Left ventricle myocardium superior (tissue), 1 donor: ENCODE results near the gene PABPC1L. TPM values are rescaled to one million over a fixed set of nuclear protein-coding genes. Genes with fewer than 3 reads are reported as not detected.

Experiments used
- ATAC-seq: fragments of 200-7000 bp; cut with Tn5 transposase; one replicate; pipeline ENCODE4 v1.9.1; 2020; ENCODE audit warnings: mild to moderate bottlenecking, moderate library complexity
- DNase-seq: peaks from one replicate; pipeline ENCODE4 v3.0.0-alpha.2; 2020
- intact Hi-C: fragments of 100-400 bp; cut with micrococcal nuclease; formaldehyde crosslinking; loops from one replicate; pipeline ENCODE4 v1.11.0; 2022
- total RNA-seq: library from RNA; stranded (reverse); fragmentation: NEBNext Ultra II Directional; extraction: Animal tissue kit (Norgen Biotek cat#: 25700); gene quantifications from one replicate; pipeline ENCODE4 v1.2.1, GENCODE V29; 2021
- donor health status: DM: no; HTN: yes; CAD: no; lungs with severe emphysema.

The PABPC1L gene
- total RNA-seq, 1 donor from 2014 or later = 2.7 TPM

- DNase-seq (no peak), ATAC-seq (peak; percentile 38)
- intact Hi-C loops = no loop called here
Observed at GRCh38 chr20:44896583-44896982, 13.3 kb upstream of the PABPC1L start.

GRCh38 chr20:44897133-44897532 is 12.7 kb upstream of the PABPC1L start:
- intact Hi-C loops = no loop called here
- DNase-seq (no peak), ATAC-seq (no peak)

GRCh38 chr20:44900231-44900854 is 9.5 kb upstream of the PABPC1L start:
- ATAC-seq = no peak
- intact Hi-C loops = no loop called here
- no peak for DNase-seq

GRCh38 chr20:44901974-44902373 is 7.9 kb upstream of the PABPC1L start:
- intact Hi-C loops = no loop called here
- ATAC-seq (no peak), DNase-seq (no peak)

GRCh38 chr20:44904377-44904776 is 5.5 kb upstream of the PABPC1L start:
- intact Hi-C loops = no loop called here
- DNase-seq (no peak), ATAC-seq (no peak)

GRCh38 chr20:44908987-44909871 is 631 bp upstream of the PABPC1L start:
- DNase-seq = no peak
- no peak for ATAC-seq
- intact Hi-C loops = no loop called here

- intact Hi-C loops = no loop called here
- no peak for ATAC-seq
- no peak for DNase-seq
Observed at GRCh38 chr20:44910690-44911262, 916 bp downstream of the PABPC1L start.

GRCh38 chr20:44911264-44911921 is 1.5 kb downstream of the PABPC1L start:
- ATAC-seq (no peak), DNase-seq (no peak)
- intact Hi-C loops = no loop called here

GRCh38 chr20:44912189-44912588 is 2.3 kb downstream of the PABPC1L start:
- intact Hi-C loops = no loop called here
- DNase-seq = no peak
- no peak for ATAC-seq

- ATAC-seq (no peak), DNase-seq (no peak)
- intact Hi-C loops = no loop called here
Observed at GRCh38 chr20:44914924-44915323, 5.1 kb downstream of the PABPC1L start.

- intact Hi-C loops = no loop called here
- DNase-seq (no peak), ATAC-seq (no peak)
Observed at GRCh38 chr20:44916586-44916985, 6.7 kb downstream of the PABPC1L start.

GRCh38 chr20:44917399-44917798 is 7.5 kb downstream of the PABPC1L start:
- no peak for DNase-seq
- intact Hi-C loops = no loop called here
- no peak for ATAC-seq

- intact Hi-C loops = no loop called here
- no peak for DNase-seq
Observed at GRCh38 chr20:44918342-44918741, 8.5 kb downstream of the PABPC1L start.

GRCh38 chr20:44918761-44919160 is 8.9 kb downstream of the PABPC1L start:
- intact Hi-C loops = no loop called here
- no peak for ATAC-seq

More at GRCh38 chr20:44918342-44918741, 8.5 kb downstream of the PABPC1L start:
- no peak for ATAC-seq

GRCh38 chr20:44921447-44921846 is 11.6 kb downstream of the PABPC1L start:
- DNase-seq (no peak), ATAC-seq (no peak)
- intact Hi-C loops = no loop called here

More at GRCh38 chr20:44918761-44919160, 8.9 kb downstream of the PABPC1L start:
- no peak for DNase-seq

- ATAC-seq = no peak
- DNase-seq = no peak
- intact Hi-C loops = no loop called here
Observed at GRCh38 chr20:44924541-44924940, 14.7 kb downstream of the PABPC1L start.

- ATAC-seq (no peak), DNase-seq (no peak)
- intact Hi-C loops = no loop called here
Observed at GRCh38 chr20:44928595-44928994, 18.7 kb downstream of the PABPC1L start.

GRCh38 chr20:44930517-44931168 is 20.8 kb downstream of the PABPC1L start:
- no peak for DNase-seq
- intact Hi-C loops = no loop called here
- no peak for ATAC-seq

GRCh38 chr20:44931911-44932310 is 22.1 kb downstream of the PABPC1L start:
- DNase-seq (no peak), ATAC-seq (no peak)
- intact Hi-C loops = no loop called here
